HG03196 (cell line): ENCODE results near the gene HILPDA.

Source experiments
- ATAC-seq: cut with Tn5 transposase; IDR thresholded peaks from one replicate; pipeline ENCODE4 v1.9.1; 2021; ENCODE audit not compliant: unreplicated experiment

The HILPDA gene, protein sequence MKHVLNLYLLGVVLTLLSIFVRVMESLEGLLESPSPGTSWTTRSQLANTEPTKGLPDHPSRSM

DNA sequence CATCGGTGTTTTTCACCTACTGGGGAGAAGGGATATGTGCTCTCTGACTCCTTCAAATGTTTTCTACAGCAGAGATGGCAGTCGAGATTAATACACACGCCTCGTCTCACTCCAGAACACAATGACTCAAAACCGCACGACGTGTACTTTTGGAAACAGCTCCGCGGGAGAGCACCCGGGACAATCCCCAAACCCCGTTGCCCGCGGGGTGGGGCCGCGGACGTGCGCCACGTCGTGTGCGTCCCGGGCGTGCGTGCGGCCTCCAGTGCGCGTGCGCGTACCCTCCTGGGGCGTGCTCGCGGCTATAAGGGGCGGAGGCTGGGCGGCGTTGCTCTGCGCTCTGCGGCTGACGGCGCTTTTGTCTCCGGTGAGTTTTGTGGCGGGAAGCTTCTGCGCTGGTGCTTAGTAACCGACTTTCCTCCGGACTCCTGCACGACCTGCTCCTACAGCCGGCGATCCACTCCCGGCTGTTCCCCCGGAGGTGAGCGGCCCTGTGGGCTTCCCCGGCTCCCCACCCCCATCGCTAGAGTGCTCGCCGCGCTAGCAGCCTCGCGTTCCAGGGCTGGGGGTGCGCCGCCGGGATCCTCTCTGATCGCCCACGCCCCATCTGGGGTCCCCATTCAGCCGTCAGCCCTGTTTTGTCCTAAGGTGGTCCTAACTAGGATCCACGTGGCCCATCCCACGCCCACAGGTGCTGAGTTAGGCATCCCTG lies at the start of gene HILPDA:
Gene HILPDA (plus strand): TSS at position 336 of the 712 bp plus-strand sequence. CDS start 1,391 bp downstream, outside the sequence.
- ATAC-seq: peak; percentile 84

DNA sequence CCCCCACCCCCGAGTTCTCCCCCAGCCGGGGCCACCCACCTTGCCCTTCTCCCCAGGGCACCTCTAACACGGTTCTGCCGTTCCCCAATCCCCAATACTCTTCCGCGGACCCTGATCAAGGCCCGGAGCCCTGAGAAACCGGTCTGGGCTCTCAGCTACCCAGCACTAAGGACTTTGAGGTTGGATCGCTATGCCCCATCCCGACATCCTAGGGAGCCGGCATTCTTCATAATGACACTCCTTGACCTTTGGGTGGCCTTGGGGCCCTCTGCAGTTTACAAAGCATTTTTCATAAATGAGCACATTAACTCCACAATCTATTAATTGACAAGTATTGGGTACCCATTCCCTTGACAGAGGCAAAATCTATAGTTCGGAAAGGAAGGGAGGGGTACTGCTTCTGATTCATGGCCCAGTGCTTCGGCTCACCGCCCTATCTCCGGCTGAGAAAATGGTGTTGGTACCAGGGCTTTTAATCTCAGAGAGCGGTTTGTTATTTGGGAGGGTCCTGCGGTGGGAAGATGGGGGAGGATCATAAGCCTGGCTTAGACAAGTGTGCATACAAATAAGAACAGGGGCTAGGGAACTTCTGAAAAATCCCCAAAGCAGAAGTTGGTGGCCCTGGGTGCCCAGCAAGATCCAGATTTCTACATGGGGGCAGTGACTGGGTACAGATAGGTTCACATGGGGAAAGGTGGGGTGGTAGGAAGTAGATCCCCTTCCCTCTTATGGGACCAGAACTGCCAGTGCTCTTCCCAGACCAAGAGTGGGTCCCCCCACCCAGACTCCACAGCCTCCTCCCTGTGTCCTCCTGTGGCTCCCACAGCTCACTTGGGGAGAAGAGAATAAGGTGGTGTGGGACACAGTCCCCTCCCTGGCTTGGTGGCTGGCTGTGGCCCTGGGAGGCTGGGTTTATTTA lies 49.1 kb upstream of the HILPDA start:
- no peak for ATAC-seq

DNA sequence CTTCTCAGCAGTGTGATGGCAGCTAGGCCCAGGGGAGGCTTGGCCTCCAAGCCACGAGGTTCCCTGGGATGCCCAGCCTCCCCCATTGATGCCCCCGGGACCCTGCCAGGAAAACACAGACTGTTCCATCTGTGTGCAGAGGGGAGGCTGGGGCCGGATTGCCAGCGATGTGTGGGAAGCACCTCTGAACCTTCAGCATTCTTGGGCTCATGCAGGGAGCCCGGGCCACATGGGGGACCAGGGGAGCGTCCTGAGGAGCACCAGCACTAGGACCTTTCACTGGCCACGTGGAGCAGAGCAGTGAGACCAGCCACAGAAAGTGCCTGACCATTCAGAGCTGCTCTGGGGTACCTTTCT lies 48.5 kb upstream of the HILPDA start:
- ATAC-seq: no peak

DNA sequence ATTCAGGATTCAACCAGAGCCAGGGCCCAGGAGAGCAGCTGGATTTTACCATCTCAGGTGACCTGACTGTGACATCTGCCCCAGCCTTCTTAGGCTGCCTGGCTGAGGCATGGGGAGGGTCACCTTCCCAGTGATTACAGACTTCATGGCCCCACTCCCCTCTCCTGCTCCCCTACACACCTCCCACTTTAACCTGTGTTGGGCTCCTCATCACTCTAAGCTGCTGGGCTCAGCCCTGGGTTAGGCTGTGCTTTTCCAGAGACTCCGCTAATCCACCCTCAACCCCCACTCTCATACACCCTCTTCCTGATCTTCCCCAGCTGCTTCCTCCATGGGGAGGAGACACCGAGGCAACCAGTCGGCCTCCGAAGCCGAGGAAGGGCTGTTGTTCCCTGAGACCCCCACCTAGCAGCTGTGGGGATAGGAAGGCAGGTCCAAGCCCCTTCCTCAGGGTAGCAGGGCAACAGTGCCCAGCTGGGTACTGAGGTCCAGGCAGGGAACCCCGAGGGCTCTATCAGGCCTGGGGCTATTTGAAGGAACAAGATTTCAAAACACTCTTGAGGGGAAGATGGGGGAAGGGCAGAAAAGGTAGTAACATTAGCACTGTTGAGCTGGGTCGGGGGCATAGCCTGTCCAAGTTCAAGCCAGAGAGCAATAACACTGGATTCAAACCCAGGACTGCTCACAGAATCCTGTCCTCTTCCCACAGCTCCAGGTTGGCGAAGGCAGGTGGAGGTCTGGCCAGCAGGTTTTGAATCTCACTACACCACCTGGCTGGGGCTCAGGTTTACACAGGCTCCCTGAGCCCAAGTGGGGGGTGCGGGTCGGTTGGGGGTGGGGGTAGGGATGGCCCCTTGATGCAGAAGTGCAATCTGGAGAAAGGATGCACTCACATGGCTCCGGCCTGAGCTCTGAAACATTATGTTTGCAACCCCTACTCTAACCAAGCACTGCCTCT lies 47.6 kb upstream of the HILPDA start:
- ATAC-seq: no peak

DNA sequence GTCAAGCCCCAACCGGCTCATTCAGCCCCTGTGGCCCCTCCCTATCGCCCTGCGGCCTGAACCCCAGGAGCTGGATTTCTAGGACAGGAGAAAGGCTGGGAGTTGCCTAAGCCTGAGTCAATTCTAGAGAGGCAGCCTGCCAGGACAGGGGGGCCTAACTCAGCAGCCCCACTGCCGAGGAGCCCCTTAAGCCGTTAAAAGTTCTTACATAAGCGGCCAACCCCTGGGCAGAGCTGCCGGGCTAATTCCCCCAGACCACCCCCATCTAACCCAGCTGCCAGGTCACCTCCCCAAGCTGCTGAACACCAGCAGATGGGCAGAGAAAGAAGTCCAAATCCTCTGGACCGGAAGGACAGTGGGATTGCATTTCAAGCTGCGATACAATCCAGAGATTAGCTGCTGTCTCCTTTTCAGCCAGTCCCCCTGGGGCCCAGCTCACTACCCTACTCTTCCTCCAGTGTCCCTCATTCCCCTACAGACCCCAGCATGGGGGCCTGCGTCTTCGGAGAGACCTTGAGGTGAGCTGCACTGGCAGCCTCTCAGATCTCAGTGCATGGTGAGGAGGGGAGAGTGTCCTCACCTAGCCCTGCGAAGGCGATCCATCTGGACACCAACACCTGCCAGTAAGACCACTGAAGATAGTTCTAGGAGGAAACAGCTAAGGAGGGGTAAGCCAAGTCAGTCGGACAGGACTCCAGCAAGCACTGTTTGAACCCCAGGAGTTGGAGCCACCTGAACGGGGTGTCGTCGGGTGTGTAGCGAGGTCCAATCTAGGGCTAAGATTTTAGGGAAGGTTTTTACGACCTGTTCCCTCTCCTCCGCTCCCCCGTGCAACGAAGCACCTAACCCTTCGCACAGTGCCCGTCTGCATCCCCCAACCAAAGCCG lies 46.7 kb upstream of the HILPDA start:
- ATAC-seq: no peak

DNA sequence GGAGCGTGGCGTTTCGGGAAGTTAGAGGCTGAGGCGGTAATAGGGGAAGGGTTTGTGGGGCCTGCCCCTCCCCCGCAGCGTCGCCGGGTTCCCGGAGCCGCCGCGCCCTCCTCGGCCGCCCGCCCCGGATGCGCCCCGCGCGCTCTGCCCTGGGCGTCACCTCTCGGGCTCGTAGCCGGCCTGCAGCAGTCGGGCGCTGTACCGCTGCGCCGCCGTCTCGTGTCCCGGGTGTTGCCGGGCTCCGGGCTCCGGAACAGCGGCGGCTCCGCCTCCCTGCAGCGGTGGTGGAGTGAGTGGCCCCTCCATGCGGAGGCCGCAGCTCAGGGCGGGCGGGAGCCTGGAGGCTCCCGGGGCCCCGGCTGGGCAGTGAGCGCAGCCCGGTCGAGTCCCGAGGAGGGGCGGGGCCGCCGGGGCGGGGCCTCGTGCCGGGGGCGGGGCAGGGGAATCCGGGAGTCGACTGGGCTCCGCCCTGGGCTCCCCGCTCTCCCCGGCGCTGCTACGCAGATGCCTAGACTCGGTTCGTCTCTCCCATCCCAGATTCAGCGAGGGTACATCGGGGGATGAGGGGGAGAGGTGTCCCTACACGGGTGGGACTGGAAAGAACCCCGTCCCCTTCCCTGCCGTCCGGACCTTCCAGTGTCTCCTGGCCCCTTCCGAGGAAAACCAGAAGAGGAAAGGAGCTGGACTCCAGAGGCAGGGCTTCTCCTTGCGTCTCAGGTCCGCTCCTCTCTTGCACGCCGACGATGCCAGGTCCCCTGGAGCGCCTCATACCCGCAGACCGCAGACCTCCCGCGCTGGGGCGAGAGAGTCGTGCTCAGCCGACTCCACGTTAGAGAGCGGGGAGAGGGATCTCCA lies 45.9 kb upstream of the HILPDA start, which contains the start of gene IMPDH1:
Gene IMPDH1 (minus strand): TSS at position 387 of the 855 bp plus-strand sequence. CDS start 81 bp downstream, at position 306.
- ATAC-seq: peak; percentile 67

DNA sequence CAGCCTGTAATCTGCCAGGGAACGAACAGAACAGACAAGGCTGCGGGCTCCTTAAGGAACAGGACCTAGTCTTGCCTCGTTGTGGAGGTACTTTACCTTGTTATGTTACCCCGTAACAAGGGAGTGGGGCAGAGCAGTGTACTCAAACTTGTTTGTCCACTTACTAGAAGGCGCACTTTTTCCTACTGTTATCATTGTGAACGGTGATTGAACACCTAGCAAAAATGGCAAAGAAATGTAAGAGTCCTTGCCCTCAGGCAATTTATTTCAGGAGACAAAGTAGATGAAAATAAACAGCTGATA lies 45.3 kb upstream of the HILPDA start:
- no peak for ATAC-seq

DNA sequence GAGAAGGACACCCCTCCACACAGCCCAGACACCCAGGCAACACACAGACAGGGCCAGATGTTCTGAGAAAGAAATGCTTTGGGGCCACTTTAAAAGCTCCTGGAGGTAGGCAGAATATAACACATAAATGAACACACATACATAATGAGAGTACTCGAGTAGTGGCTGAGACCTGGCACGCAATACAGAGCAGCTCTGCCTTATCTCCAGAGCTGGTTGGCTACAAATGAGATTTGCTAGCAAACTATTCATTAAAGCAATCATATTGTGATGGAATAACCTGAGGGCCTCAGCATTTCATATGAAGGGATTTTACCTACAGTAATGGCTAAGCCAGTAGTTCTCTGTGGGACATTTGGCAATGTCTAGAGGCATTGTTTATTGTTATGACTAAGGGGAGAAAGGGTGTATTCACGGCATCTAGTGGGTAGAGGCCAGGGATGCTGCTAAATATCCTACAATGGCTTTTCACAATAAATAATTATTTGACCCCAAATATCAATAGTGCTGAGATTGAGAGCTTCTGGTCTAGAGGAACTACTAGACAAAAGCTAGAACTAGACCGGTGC lies 40.4 kb upstream of the HILPDA start:
- ATAC-seq: no peak

DNA sequence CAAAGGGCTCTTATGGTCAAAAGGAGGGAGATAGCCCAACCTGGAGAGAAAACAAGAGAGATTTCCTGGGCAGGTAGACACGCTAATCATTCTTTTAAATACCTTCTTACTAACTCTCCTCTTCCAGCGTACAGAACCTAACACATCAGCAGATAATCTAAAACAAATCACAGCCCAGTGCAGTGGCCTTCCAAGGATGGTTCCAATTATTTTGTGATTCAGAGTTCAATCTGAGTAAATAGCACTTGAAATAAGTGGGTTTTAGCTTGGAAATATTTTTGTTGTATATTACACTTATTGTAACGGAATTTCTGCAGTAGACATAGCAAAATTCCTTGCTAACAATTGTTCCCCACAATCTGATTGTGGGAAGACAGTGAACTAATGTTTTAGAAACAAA lies 38.6 kb upstream of the HILPDA start:
- no peak for ATAC-seq

DNA sequence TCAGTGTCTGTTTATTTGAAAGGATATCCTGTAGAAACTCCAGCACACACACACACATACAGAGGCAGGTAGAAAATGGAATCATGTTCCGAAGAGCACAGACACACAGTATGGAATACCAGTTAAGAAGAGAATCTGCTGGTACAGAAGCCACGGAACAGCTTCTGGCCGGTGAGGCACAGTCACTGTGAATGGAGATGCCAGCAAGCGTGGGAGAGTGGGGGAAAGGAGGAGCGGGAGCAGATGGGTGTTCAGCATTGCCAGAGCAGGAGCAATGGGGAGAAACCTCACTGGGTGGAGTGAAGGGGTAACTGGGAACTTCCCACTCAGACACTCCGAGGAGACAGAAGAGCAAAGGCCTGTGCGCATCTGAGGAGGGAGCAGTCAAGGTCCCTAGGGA lies 36.4 kb upstream of the HILPDA start:
- ATAC-seq: no peak

DNA sequence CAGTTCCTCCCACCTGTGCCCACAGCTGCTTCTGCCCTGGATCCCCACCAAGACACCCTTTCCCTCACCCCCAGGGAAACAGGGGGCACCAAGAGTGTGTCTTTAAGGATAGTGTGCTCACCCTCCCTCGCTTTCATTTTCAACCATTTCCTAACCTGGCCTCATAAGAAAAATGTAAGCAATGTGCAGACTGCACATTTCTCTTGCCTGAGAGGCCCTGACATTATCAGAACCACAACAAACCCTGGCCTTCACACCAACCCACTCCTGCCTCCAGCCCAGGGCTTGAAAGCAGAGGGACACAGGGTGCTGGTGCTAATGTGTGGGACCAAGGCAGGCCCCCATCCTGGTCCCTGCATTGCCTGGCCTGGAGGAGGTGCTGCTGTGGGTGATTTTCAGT lies 34.9 kb upstream of the HILPDA start:
- no peak for ATAC-seq

DNA sequence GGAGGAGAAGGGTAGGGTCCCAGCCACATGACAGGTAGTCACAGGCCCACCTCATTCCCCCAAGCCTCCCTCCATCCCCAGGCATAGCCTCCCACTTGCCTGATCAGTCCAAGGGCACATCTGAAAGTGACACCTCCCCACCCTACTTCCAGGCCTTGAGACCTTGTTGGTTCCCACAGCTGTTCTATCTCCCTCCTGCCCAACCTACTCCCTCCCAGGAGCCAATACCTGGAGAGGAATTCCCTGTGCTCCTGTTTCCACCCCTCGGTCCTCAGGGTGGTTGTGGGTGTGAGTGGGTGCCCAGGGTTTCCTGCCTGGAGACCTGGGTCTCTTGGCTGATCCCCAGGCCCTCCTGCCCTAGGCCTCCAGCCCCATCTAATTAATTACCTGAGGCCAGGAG lies 34.3 kb upstream of the HILPDA start:
- no peak for ATAC-seq

DNA sequence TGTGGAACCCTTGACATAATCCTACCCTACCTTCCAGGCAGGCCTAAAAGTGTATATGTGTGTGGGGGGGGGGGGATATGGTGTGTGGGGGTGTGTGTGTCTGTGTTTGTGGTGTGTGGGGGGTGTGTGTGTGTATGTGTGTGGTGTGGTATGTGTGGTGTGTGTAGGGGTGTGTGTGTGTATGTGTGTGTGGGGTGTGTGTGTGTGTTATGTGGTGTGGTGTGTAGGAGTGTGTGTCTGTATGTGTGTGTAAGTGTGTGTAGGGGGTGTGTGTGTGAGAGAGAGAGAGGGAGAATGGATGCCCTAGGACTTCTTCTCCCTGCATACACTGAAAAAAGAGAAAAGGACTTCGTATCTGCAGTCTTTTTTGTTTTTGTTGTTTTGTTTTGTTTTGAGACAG lies 33.6 kb upstream of the HILPDA start:
- no peak for ATAC-seq

DNA sequence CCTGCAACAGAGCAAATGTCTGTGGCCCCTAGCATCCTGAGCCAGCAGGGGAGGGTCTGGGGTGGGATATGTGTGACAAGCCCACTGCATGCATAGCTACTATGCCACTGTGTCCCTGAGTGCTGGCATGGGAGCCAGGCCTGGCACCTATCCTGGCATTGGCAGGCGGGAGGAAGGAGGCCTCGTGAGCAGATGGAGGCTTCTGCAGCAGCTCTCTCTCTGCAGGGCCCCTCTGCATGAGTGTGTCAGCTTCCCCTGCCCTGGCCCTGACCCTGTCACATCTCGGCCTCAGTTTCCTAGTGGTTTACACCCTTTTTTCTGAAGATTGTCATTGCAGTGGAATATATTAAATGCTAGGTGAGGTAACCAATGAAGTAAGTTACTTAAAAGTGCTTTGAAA lies 32.8 kb upstream of the HILPDA start:
- ATAC-seq: no peak

DNA sequence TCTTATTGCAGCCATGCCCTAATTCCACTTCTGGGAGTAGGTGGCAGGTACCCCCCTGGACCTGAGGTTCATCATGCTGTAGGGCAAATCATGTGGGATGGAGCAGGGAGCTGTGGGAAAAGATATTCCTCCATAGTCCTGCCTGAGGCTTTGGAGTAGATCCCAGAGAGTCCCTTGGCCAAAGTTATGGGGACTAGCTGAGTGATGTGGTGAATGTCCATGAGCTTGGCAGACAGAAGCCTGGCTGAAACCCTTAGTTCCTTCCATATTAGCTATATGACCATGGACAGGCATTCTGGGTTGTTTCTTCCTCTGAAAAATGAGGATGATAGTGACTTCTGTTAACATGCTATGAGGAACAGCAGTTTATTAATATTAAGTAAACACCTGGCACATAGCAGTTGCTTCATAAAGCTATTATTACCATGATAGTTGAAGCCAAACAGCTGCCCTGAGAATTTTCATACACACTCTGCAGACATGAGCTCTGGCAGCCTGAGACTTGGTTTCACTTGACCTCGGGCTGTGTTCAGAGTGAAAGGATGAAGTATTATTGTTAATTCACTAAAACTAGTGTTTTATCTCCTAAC lies 30.9 kb upstream of the HILPDA start:
- no peak for ATAC-seq

DNA sequence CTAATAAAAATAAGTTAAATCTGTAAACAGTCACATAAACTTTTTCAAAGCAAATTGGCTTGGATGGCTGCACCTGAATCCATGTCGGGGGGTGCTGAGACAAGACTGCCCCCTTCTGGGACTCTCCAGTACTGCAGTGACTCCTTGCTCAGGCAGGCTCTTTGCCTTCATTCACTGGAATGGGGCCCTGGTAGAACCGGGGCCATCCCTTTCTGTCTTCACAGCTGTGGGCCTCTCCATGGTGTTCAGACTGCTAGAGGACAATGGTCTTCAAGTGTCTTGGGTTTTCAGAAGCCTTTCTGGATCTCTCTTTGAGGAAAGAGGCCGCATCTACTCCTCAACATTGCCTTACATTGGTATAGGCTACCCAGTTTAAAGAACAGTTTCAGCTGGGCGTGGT lies 29.8 kb upstream of the HILPDA start:
- no peak for ATAC-seq

DNA sequence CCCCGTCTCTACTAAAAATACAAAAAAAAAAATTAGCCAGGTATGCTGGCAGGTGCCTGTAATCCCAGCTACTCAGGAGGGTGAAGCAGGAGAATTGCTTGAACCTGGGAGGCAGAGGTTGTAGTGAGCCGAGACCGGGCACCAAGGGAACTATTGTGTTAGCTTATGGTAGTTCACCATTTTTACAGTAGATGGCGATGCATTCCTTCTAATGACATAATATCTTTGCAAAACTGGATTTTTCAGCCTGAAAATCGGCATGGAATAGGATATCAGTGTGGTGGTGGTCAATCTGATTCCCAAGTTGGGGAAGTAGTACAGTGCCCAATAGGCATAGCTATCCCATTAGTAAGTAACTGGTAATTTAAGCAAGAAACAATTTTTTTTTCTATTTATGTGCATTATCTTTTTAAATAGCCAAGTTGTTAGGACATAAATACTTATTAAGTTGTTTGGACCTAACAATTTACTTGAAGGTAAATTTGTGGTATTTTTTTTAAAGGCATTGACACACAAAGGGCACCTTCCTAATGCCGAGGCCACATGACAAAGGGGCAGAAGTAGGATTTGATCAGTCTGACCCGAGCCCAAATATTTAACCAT lies 28.3 kb upstream of the HILPDA start:
- ATAC-seq: no peak

DNA sequence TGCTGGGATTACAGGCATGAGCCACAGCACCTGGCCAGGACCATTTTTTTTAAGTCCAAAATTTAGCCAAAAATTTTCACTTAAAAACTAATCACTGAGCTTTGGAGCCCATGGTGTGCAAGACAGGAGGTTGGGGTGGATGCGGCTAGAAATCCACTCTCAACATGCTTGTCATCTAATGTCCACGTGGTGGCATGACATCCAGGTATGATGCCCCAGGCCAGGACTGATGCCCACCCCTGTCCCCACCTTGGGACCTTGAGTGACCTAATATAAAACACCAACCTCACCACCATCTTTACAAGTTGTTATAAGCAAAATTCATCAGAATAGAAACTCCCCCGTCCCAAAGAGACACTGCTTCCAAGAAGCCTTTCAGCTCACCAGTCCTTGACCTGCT lies 25.5 kb upstream of the HILPDA start:
- no peak for ATAC-seq
